ENCODE results near the gene COL23A1.

GRCh38 chr5:178206166-178207101 is 383.8 kb downstream of the COL23A1 start:
- TF ChIP-seq CTCF (IDR thresholded peaks at IDR 0.05; ENCODE audit: low read depth, low read length) (no peak), EZH2phosphoT487 (IDR thresholded peaks at IDR 0.05; ENCODE audit: low read depth) (no peak)

All from OCI-LY3 (cell line).